G401 (cell line): Measurements from ENCODE around the gene CPM. TPM values are rescaled to one million over a fixed set of nuclear protein-coding genes. Genes with fewer than 3 reads are reported as not detected.
"Not testable (repeated sequence)": the region's sequence is repeated elsewhere in the genome, so short reads cannot be mapped to it uniquely, and the experiment has no call there.

Experiments
- DNase-seq: peaks from one replicate; pipeline ENCODE4 v3.0.0-alpha.2; 2015; ENCODE audit warnings: low spot score
- in situ Hi-C: cut with HindIII; loops from 2 replicates; pipeline ENCODE4 v1.10.0; 2016; ENCODE audit warnings: low sequenced_read_pairs, mixed read lengths
- total RNA-seq: library from RNA; depleted of rRNA; stranded (reverse); fragments of >200 nt; shearing (Covaris generic); gene quantifications from 2 replicates; pipeline ENCODE4 v1.2.3, GENCODE V29; 2014

Gene CPM
- total RNA-seq, 1 experiment from 2014 or later: not detected

DNA sequence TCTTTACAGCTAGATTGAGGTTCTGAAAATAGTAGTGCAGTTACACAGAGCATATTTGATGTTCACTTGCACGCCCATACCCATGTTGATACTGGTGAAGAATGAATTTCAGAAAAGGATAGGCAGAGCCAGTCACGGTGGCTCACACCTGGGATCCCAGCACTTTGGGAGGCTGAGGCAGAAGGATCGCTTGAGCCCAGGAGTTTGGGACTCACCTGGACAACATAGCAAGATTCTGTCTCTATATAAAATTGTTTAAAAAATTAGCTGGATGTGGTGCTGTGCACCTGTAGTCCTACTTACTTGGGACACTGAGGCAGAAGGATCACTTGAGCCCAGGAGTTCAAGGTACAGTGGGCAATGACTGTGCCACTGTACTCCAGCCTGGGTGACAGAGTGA is 68.4 kb downstream of the CPM start:
- in situ Hi-C loops: no loop called here
- DNase-seq: no peak

DNA sequence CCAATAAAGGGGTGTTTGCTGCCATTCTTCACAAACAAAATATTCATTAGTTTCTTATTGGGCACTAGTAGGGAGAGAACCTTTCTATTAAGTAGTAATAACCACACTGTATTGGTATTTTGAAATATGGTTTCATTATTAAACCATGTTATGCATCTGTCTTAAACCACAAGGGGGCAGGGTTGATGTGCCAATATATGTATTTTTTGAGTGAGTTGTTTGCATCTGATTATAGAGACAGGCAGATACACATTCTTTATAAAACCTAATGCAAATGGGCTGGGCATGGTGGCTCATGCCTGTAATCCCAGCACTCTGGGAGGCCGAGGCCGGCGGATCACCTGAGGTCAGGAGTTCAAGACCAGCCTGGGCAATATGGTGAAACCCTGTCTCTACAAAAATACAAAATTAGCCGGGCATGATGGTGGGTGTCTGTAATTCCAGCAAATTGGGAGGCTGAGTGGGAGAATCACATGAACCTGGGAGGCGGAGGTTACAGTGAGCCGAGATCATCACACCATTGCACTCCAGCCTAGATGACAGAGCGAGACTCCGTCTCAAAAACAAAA is 69.0 kb downstream of the CPM start:
- in situ Hi-C loops, DNase-seq: not testable (repeated sequence)

DNA sequence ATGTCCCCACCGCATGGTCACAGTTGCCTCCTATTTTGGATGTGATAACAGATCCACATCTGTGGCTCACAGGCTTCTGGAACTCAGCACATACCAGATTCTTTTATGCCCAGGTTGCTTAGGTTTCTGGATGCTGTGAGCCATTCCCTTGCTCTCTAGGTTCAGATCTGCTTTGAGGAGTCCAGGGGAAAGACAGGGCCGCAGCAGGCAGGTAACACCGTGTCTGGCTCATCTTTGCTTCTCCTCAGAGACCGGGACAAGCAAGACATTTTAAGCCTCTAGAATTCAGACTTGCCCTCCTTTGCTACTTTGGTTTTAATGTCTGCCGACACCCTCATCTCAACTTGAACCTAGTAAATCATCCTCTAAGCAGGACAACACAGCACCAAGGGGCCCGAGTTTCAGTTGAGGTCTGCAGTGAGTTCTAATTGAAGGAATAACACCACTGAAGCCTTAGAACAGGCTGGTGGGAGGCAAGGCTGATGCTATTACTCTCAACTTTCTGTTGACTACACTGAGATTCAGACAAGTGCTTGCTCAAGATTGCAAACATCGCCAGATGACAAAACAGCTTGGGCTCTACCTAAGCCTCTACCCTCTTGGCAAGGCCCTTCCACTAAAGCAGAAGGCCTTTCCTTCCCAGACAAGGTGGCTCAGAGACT is 69.7 kb downstream of the CPM start:
- in situ Hi-C loops: no loop called here

DNA sequence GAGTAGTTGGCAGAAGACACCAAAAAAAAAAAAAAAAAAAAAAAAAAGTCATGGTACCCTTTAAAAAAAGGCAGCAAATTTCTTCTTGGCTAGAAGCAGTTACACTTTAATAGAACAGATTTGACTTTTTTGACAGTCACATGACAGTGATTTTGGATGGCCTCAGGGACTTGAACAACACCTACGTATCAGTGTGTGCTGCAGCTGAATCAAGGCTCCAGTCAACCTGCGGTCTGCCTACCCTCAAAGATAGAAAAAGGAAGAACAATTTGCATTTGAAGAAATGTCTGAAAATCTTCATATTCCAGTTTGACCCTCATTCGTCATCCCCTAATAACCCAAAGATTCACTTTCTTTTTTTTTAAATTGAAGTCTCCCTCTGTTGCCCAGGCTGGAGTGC is 71.1 kb downstream of the CPM start:
- in situ Hi-C loops: no loop called here

More for the DNA sequence above, 69.7 kb downstream of the CPM start:
- no peak for DNase-seq

DNA sequence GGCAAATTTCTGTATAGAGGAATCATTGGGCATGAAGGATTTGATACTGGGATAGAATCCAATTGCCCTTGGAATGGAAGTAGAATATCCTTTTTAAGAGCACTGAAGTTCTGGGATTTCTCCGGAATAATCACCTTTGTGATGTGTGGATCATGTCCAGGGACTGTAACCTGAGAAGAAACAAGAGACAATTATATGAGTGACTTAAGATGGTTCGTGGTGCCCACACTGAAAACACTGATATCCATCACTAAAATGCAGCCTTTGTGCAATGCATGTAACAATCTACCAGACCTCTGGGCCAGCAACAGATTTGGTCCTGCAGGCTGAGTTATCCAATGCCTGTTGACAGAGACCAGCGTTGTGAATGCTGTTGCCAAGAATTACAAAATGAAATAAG is 76.5 kb downstream of the CPM start:
- DNase-seq: no peak
- in situ Hi-C loops: no loop called here

More for the DNA sequence above, 71.1 kb downstream of the CPM start:
- DNase-seq: no peak

DNA sequence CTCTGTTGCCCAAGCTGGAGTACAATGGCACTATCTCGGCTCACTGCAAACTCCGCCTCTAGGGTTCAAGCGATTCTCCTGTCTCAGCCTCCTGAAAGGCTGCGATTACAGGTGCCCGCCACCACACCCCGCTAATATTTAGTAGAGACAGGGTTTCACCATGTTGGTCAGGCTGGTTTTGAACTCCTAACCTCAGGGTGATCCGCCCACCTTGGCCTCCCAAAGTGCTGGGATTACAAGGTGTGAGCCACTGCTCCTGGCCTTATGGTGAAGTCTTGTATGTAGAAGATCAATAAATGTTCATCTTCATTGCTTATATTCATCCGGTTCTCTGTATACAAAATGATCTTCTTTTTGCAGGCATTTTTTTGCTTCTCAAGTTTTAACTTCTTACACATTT is 77.2 kb downstream of the CPM start:
- in situ Hi-C loops: no loop called here

DNA sequence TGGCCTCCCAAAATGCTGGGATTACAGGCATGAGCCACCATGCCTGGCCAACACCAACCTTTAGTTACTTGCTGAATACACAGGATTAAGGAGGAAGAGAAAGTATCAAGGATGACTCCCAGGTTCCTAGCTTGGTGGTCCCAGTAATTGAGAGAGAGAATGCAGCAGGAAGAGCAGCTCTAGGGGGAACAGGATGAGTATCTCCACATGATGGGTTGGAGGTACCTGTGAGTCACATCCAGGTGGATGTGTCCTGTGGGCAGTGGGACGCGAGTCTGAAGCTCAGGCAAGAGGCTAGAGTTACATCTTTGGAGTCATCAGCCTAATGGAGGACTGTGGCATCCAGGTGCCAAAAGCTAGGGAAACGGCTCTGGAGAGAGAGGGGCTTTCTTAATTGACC is 77.9 kb downstream of the CPM start:
- no peak for DNase-seq
- in situ Hi-C loops: no loop called here

More for the DNA sequence above, 77.2 kb downstream of the CPM start:
- DNase-seq: no peak

DNA sequence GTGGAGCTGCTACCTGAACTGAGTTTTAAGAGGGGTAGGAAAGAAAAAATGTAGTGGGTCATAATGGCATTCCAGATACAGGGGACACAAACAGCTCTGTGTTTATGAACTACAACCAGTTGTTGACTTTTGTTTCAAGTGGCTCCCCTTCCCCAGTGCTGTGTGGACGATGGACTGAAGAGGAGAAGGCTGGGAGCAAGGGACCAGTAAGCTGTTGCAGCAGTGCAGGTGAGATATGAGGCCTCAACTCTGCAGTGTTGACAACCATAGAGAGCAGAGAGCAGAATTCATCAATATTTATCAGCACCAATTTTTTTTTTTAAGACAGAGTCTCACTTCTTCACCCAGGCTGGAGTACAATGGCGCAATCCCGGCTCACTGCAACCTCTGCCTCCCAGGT is 78.4 kb downstream of the CPM start:
- in situ Hi-C loops: no loop called here

DNA sequence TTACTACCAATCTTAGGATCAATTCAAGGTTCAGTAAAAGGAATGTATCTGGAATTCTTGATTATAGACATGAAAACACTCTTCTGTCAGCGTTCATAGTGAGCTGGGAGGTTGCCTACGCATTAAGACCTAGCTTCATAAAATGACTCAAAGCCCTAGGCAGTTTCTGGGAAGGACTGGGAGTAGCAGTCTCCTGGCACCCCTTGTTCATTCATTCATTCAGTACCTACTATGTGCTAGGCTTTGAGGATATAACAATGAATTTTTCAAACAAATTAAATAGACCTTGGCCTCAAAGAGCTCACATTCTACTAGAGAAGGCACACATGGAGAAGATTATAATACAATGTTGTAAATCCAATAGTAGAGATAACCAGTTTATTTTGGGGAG is 78.9 kb downstream of the CPM start:
- in situ Hi-C loops: no loop called here
- DNase-seq: no peak

More for the DNA sequence above, 78.4 kb downstream of the CPM start:
- DNase-seq: no peak

DNA sequence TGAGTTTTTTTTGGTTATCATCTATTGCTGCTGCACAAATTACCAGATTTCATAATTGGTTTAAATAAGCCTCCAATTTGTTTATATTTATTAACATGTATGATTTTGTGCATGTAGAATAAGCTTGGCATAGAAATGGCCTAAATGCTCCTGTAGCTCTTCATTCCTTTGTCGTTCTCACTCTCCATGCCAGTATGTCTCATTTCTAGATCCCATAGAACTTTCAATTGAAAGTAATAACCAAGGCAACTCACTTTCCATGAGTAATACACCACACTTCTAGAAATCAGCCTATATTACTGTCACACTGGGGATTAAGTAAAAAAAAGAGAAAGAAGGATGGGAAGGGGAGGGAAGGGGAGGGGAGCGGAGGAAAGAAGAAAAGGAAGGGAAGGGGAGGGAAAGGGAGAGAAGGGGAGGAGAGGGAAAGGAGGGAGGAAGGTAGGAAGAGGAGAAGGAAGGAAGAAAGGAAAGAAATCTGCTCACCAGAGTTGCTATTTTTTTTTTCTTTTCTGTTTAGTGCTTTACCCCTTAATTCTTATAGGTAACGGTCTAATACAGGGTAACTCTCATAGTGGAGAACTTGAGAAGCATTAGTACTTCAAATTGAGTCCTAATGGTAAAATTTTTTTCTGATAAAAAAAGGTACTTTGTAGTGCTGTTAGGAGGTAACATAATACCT is 79.4 kb downstream of the CPM start:
- in situ Hi-C loops: no loop called here
- no peak for DNase-seq

DNA sequence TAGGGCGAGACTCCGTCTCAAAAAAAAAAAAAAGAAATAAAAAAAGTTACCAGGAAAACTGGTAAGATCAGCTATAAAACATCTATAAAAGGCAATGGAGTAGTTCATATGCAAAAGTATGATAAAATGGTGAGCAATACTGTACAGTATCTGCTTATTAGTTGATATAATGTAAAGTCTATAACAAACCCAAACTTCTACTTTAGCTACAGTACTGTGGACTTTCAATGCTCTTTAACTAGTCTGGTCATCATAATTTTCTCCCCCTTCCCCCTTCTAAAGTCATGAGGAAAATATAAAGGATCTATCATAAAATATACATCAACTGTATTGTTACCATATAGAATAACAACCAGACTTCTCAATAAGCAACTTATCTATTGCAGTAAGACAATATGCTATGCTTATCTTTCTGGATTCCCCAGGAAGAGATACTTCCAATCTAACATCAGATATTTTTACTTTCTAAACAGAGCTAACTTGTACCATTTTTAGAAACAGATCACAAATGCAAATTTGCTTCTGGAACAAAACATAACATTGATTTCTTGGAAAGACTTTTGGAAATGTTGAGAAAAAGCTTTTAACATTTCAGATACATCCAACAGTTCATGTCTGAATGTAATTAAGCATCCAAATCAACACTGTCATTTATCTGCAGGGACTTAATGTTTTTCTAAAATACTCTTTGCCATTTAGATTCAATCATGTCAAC is 81.2 kb downstream of the CPM start:
- DNase-seq: no peak
- in situ Hi-C loops: no loop called here

DNA sequence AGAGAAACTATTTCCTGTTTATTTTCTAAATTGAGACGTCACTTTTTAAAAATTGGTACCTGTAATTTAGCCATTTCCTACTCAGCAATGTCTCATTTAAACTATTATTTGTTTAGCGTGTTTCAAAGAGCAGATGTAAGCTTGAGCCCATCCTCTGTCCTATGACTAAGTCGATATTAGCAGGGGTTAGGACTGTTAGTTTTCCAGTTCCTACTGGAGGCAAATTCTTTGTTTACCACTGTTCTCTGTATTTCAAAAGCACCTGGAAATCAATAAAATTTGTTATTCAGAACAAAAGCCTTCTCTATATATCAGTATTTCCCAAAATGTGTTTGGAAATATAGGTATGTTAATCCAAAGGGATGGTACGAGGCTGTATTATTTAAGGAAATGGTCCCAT is 82.6 kb downstream of the CPM start:
- no peak for DNase-seq
- in situ Hi-C loops: no loop called here

DNA sequence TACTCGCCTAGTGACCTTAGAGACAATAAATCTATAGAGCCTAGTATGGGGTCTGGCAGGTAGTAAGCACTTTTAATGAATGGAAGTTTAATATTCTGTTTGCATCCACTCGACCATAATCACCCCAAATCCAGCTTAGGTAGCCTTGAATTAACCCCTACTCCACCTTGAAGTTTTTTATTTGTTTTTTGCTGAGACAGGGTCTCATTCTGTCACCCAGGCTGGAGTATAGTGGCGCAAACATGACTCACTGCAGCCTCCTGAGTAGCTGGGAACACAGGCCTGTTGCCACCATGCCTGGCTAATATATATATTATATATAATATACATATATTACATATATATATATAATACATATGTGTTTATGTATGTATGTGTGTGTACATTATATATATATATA is 86.2 kb downstream of the CPM start:
- in situ Hi-C loops: no loop called here
- DNase-seq: no peak

DNA sequence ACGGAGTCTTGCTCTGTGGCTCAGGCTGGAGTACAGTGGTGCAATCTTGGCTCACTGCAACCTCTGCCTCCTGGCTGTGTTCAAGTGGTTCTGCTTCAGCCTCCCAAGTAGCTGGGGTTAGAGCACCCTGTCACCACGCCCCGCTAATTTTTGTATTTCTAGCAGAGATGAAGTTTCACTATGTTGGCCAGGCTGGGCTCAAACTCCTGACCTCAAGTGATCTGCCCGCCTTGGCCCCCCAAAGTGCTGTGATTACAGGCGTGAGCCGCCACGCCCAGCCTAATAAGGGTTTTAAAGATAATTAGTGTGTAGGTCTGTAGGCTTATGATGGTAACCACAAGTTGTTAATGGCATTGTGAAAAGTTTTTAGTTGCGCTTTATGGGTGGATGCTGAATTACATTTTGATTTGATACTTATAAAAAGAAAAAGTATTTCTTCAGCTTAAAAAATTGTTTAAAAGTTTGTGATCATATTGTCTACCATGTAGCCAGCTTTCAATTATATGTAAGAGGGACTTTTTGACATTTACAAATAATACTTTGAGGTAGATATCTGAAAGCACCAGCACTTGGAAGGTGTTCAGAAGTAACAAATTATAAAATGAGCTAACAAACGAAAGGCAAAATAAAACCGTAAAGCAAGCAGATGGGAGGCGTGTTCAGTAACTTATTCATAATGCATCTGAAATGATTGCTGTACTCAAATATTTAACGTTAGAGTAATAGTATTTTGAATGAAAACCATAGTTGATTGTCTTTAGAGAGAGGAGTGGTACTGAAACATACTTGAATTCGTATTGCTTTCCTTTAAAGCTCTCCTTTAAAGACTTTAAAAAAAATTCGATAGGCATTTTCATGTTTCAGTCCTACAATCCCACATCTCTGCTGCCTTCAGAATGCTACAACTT is 87.9 kb downstream of the CPM start:
- in situ Hi-C loops: no loop called here
- no peak for DNase-seq

DNA sequence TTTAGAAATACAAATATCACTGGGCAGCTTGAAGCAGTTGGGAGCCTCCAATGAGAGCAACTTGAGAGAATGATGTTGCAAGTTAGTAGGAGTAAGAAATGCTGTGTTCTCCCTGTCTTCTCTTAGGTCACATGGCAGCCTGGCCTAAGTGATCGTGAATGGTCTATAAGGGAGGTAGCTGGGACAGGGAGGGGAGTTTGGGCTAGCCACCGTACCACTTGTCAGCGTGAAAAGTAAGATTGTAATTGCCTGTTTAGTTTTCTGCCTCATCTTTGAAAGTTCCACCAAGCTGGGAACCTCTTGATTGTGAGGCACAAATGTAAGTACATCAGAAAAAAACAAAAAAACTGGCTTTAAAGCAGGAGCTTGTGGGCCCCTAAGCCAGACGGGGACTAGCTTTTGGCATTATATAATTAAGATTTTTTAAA is 88.6 kb downstream of the CPM start:
- in situ Hi-C loops: no loop called here
- no peak for DNase-seq

DNA sequence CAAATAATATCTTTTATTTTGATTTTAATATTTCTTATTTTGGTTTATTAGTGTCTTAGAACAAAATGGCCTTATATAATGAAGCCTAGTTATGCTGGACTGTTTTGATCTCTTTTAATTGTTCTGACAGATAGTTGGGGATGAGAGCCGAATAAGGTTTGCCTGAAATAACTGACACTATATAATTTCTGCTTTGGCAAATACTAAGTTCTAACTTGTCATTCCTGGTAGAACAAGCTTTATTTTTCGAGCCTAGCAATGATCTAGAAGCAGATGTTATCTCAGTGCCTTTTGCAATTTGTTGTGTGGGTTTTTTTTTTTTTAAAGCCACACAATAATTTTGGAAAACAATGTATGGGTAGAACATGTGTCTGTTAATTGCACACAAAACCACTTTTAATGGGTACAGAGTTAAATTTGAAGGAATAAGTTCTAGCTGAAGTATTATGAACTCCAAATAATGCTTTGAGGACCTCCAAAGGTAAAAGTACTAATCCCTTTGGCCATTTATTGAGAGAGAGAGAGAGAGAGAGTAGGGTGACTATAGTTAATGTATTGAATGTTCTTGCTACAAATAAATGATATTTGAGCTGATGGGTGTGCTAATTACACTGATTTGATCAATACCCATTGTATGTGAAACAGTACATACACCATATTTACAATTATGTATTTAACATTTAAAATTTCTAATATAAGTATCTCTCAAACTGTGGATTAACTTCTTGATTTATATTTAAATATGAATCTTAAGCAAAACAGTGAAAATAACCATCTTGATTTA is 90.0 kb downstream of the CPM start:
- DNase-seq: no peak
- in situ Hi-C loops: no loop called here

DNA sequence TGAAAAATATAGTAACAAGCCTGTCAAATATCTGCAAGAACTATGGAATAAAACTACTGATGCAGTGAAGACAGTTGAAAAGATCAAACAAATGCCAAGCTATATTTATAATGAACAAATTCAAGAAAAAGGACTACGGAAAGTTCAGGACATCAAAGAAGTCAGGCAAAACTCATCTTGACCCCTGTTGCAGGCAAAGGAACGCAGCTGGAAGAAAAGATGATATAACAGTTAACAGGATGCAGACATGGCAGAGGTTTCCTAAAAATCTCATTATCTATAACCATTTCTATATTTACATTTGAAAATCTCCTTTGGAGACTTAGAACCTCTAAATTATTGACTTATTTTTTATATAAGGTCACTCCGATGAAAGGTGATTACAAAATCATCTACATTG is 90.8 kb downstream of the CPM start:
- in situ Hi-C loops: no loop called here
- DNase-seq: no peak

DNA sequence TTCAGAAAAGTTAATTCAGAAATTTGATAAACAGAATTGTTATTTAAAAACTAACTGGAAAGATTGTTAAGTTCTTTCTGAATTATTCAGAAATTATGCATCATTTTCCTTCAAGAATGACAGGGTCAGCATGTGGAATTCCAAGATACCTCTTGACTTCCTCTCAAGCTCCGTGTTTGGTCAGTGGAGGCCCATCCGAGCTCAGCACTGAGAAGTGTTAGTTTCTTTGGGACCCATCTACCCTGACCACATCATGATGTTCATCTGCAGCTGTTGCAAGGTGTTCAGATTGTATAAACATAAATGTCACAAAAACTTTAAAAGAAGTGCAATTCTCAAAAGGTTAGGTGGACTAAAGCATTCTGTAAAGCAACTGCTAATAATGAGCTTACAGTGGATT is 91.3 kb downstream of the CPM start:
- in situ Hi-C loops: no loop called here
- no peak for DNase-seq
